ENCODE measurements around the gene SOAT2.

The SOAT2 gene

GRCh38 chr12:53124352-53124723 is 21.1 kb downstream of the SOAT2 start:
- H3K4me2 ChIP-seq (ENCODE audit: low read length) = no peak overlapping the region
- H3K4me1 ChIP-seq (ENCODE audit: insufficient read depth, low read length, severe bottlenecking) = no peaks in the 10 kb centered on the region
- H3F3A ChIP-seq (ENCODE audit: insufficient read depth, low read length) = no peaks in the 10 kb centered on the region
- H3K36me3 ChIP-seq (ENCODE audit: insufficient read depth, low read length) = no peaks in the 10 kb centered on the region
- no peak overlapping the region for H3K4me3 ChIP-seq (ENCODE audit: low read depth, low read length, poor library complexity, severe bottlenecking)
- H3K9me3 ChIP-seq (ENCODE audit: low read length) = no peaks in the 10 kb centered on the region
- no peak overlapping the region for H2AFZ ChIP-seq (ENCODE audit: low read length)
- no peaks in the 10 kb centered on the region for H4K20me1 ChIP-seq (ENCODE audit: insufficient read depth, low read length)
- no peaks in the 10 kb centered on the region for H3K27me3 ChIP-seq (ENCODE audit: insufficient read depth, low read length)
- no peak overlapping the region for H3K27ac ChIP-seq (ENCODE audit: low read depth, low read length, poor library complexity, severe bottlenecking)
- H3K9me2 ChIP-seq (ENCODE audit: low read depth, low read length) = no peaks in the 10 kb centered on the region
- no peak for TF ChIP-seq CTCF (IDR thresholded peaks at IDR 0.05; ENCODE audit: low read length)
- no peak for TF ChIP-seq EZH2 (IDR thresholded peaks at IDR 0.05; ENCODE audit: borderline replicate concordance, low read length)
- no peaks in the 10 kb centered on the region for H3K79me2 ChIP-seq (ENCODE audit: insufficient read depth, low read length)
- no peak overlapping the region for H3K9ac ChIP-seq (ENCODE audit: low read length)

GRCh38 chr12:53127169-53127568 is 23.9 kb downstream of the SOAT2 start:
- Histone ChIP-seq H4K20me1 (ENCODE audit: insufficient read depth, low read length) (no peaks in the 10 kb centered on the region), H3K36me3 (ENCODE audit: insufficient read depth, low read length) (no peaks in the 10 kb centered on the region), H3F3A (ENCODE audit: insufficient read depth, low read length) (no peaks in the 10 kb centered on the region), H3K4me3 (ENCODE audit: low read depth, low read length, poor library complexity, severe bottlenecking) (no peak overlapping the region), H3K9me3 (ENCODE audit: low read length) (no peaks in the 10 kb centered on the region), H2AFZ (ENCODE audit: low read length) (no peak overlapping the region), H3K4me1 (ENCODE audit: insufficient read depth, low read length, severe bottlenecking) (no peaks in the 10 kb centered on the region), H3K27ac (ENCODE audit: low read depth, low read length, poor library complexity, severe bottlenecking) (no peak overlapping the region), H3K79me2 (ENCODE audit: insufficient read depth, low read length) (no peaks in the 10 kb centered on the region), H3K27me3 (ENCODE audit: insufficient read depth, low read length) (no peaks in the 10 kb centered on the region), H3K9me2 (ENCODE audit: low read depth, low read length) (no peaks in the 10 kb centered on the region), H3K4me2 (ENCODE audit: low read length) (no peak overlapping the region), H3K9ac (ENCODE audit: low read length) (no peak overlapping the region)
- TF ChIP-seq EZH2 (IDR thresholded peaks at IDR 0.05; ENCODE audit: borderline replicate concordance, low read length) = no peak
- no peak for TF ChIP-seq CTCF (IDR thresholded peaks at IDR 0.05; ENCODE audit: low read length)

- H3K9ac ChIP-seq (ENCODE audit: low read length) = no peak overlapping the region
- no peaks in the 10 kb centered on the region for H3K9me3 ChIP-seq (ENCODE audit: low read length)
- no peak for TF ChIP-seq CTCF (IDR thresholded peaks at IDR 0.05; ENCODE audit: low read length)
- no peak for TF ChIP-seq EZH2 (IDR thresholded peaks at IDR 0.05; ENCODE audit: borderline replicate concordance, low read length)
Observed at GRCh38 chr12:53128780-53129569, 25.7 kb downstream of the SOAT2 start.

More at GRCh38 chr12:53128780-53129569, 25.7 kb downstream of the SOAT2 start:
- no peaks in the 10 kb centered on the region for H3K36me3 ChIP-seq (ENCODE audit: insufficient read depth, low read length)
- H3K9me2 ChIP-seq (ENCODE audit: low read depth, low read length) = no peaks in the 10 kb centered on the region
- no peak overlapping the region for H2AFZ ChIP-seq (ENCODE audit: low read length)
- no peaks in the 10 kb centered on the region for H3K4me1 ChIP-seq (ENCODE audit: insufficient read depth, low read length, severe bottlenecking)
- no peak overlapping the region for H3K27ac ChIP-seq (ENCODE audit: low read depth, low read length, poor library complexity, severe bottlenecking)
- H3K4me2 ChIP-seq (ENCODE audit: low read length) = no peak overlapping the region
- H3K79me2 ChIP-seq (ENCODE audit: insufficient read depth, low read length) = no peaks in the 10 kb centered on the region
- H3K27me3 ChIP-seq (ENCODE audit: insufficient read depth, low read length) = no peaks in the 10 kb centered on the region
- no peaks in the 10 kb centered on the region for H3F3A ChIP-seq (ENCODE audit: insufficient read depth, low read length)
- no peak overlapping the region for H3K4me3 ChIP-seq (ENCODE audit: low read depth, low read length, poor library complexity, severe bottlenecking)
- H4K20me1 ChIP-seq (ENCODE audit: insufficient read depth, low read length) = no peaks in the 10 kb centered on the region
